ENCODE data around the gene COMMD1.
"Not testable (repeated sequence)": the region's sequence is repeated elsewhere in the genome, so short reads cannot be mapped to it uniquely, and the experiment has no call there.

COMMD1 gene

DNA sequence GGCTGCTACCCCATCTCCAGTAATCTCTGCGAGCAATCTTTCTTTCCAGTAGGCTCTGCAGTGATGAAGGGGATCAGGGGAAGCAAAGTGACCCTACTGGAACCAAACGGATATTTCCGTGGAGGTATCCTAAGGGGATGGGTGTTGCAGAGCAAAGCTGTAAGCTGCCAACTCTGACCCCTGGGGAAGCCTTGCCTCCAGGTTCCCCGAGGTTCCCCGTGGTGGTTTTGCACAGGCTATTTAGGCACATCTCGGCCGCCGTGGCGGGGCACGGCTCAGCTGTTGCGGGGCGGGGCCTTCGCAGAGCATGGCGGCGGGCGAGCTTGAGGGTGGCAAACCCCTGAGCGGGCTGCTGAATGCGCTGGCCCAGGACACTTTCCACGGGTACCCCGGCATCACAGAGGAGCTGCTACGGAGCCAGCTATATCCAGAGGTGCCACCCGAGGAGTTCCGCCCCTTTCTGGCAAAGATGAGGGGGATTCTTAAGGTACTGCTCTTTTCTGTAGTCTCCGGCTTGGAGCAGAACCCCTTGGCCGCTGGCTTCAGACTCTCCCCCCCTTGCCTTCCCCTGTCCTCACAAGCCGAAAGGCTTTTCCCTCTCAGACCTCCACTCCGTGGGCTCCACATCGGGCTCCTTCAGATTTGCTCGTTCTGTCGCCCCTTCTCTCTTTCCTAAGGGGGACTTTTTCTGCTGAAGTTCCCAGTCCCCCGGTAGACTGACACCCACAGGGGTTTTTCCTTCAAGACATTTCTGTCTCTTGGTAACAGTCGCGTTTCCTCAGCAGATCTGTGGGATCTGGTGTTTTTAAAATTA is at the start of gene COMMD1:
TSS of gene COMMD1 (plus strand) at position 303 of the 814 bp plus-strand sequence. CDS start at position 308, 5 bp downstream.
- peak; percentile 71 to 79 for DNase-seq

DNA sequence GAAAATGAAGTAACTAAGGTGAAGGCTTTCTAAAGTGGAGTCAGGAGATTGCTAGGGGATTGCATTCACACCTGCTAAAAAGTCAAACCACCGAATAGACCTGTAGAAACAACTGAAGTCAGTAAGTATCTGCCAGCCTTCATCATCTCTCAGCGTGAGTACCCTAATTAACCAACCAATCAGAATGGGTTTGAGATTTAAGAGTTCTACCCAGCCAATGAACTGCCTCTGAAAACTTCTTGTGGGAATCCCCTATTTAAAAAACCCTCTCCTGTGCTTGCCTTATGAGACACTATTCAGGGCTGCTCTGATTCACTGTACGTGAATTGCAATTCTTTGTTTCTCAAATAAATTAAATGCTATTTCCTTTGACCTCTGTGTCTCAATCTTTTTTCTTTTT is 48.2 kb upstream of the COMMD1 start:
- no peak for DNase-seq

DNA sequence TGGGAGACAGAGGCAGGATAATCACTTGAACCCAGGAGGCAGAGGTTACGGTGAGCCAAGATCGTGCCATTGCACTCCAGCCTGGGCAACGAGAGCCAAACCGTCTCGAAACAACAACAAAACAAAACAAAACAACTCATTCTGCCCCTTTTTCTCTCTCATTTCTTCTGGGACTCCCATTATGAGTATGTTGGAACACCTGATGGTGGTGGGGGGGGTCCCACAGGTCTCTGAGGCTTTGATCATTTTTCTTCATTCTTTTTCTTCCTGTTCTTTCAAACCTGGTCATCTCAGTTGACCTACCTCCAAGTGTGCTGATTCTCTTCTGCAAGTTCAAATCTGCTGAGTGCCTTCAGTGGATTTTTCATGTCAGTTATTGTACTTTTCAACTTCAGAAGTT is 43.4 kb upstream of the COMMD1 start:
- no peak for DNase-seq

GRCh38 chr2:61866482-61867089 is 38.9 kb upstream of the COMMD1 start:
- not testable (repeated sequence) for DNase-seq

DNA sequence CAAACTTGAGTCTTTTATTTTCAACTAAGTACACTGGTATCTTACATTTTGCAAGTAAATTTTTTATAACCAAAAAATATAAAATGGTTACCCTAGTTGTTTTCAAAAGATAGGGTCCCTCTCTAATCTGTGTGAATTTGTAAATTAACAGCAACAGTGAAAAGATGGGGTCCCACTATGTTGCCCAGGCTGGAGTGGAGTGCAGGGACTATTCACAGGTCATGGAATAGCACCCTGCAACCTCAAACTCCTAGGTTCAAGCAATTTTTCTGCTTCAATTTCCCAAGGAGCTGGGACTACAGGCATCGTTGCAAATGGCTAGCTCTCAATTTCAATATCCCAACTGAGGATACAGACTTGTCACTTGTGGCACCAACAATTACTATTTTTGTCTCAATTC is 29.1 kb upstream of the COMMD1 start:
- no peak for DNase-seq

DNA sequence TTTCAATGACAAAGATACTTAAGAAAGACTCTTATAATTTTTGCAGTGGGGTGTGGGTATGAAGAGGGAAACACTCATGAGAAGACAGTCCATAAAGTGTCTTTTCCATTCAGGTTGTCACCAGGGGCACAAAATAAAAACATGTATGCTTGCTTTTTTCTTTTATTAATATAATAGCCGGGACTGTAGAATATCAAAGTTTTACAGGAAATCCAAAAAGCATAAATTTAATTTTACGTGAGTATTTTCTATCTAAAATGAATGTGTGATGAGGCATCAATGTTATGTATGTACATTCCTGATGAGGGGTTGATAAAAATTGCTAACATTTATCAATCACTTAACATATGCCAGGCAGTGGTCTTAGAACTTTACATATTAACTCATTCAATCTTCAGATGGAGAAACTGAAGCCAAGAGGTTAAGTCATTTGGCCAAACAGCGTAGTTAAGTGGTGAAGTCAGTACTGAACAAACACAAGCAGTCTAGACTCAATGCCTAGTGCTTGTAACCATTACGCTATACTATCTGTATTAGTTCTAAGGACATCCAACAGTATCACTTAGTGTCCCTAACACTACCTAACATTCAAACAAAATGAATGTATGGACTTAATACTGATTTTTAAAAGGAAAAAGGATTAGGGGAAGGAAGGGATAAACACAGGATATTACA is 27.8 kb upstream of the COMMD1 start:
- no peak for DNase-seq

DNA sequence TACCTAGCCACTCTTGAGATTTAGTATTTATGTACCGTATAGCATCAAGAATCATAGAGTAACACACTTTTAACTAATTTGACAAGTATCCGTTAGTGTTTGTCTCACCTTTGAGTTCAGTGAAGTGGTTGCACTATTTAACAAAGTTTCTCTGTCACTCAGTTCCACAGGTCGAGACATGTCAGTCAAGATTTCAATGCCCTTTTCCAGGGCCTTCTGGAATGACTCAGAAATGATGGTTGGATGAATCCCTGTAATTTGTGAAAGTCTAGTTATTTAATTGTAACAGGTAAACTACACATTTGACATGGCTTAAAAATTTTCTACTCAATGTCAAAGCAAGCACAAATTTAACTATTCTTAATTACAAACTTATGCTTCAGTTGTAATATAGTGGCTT is 26.7 kb upstream of the COMMD1 start:
- no peak for DNase-seq

- not testable (repeated sequence) for DNase-seq
Observed at GRCh38 chr2:61879351-61879750, 26.1 kb upstream of the COMMD1 start.

GRCh38 chr2:61882850-61883249 is 22.6 kb upstream of the COMMD1 start:
- DNase-seq = no peak

GRCh38 chr2:61885896-61886603 is 19.4 kb upstream of the COMMD1 start:
- no peak for DNase-seq

DNA sequence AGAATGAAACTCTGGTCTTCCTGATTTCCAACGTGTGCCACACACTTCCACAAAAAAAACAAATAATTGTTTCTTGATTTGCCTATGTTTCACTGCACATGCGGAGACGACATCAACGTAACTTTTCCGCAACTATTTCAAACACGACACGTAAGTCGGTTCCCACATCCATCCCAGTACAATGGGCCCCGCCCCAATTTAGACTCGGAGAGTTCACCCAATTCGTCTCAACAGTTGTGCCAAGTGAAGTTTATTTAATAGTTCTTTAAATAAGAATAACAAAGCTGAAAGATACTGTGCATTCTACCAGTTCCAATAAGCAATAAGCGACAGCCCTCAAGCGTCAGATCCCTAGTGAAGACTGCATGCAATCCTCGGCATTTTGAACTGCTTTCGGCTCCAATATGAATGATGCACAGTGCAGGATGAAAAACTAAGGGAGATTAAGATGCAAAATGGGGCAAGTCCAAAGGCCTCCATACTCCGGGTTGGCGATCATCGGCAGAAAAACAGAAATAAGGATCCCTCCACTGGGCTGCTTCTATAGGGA is 17.7 kb upstream of the COMMD1 start:
- DNase-seq = peak in 1 of 2 experiments; percentile 2

DNA sequence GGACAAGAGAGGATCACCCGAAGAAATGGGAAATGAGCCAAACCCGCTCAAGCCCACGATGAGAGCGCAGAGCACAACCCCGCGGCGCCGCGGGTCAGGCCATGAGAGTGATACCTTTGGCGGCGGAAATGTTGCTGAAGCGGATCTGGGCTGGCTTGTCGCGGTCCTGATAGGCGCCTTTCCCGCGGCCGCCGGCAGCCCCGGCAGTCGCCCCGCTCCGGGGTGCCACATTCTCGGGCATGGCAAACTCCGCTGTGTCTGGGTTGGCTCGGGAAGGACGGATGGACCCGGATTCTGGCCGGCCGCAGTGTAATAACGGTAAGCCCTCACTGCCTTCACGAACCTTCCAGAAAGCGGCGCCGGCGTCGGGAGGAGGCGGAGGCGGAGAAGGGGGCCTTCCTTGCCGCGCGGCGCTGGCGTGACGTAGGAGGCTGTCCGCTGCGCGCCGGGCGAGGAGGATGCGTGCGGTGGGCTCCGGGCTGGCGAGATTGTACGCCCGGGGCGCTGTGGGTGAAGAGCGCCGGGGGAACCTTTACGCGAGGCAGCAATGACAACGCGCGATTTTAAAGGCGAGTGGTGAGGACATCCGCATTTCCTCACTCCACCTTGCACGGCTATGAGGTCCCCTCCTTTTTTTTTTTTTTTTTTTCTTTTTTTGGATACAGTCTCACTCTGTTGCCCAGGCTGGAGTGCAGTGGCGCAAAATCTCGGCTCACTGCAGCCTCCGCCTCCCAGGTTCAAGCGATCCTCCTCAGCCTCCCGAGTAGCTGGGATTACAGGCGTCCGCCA is 17.0 kb upstream of the COMMD1 start, which contains the start of gene CCT4:
TSS of gene CCT4 (minus strand) at position 390 of the 789 bp plus-strand sequence. CDS start at position 241, 149 bp downstream.
- peak; percentile 78 to 82 for DNase-seq

- peak in 1 of 2 experiments; percentile 10 for DNase-seq
Observed at GRCh38 chr2:61898810-61899209, 6.7 kb upstream of the COMMD1 start.

GRCh38 chr2:61900281-61900680 is 5.2 kb upstream of the COMMD1 start:
- DNase-seq = no peak

DNA sequence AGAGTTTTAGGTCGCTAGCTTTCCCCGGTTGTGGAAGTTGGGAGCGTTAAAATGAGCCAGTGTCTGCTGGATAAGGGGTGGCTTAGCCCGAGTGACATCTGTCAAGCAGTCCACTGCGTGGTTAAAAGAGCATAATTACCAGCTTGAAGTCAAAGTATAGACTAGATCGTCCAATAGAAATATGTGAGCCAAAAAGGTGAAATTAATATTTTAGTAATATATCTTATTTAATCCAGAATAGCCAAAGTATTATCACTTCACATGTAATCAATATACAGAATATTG is 654 bp downstream of the COMMD1 start:
- DNase-seq = no peak

DNA sequence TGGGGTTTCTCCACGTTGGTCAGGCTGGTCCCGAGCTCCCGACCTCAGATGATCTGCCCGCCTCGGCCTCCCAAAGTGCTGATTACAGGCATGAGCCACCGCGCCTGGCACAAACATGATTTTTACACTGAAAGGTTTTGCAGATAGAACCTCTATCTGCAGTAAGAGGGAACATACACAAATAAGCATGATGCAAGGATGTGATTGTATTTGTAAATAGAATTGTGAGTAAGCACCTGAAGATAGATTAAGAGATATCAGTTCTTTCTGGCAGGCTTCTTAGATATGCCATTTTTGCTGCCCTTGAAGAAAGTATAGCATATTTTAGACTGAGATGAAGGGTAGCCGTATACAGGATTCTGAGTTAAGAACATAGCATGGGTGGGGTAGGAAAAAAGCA is 3.6 kb downstream of the COMMD1 start:
- DNase-seq = no peak

DNA sequence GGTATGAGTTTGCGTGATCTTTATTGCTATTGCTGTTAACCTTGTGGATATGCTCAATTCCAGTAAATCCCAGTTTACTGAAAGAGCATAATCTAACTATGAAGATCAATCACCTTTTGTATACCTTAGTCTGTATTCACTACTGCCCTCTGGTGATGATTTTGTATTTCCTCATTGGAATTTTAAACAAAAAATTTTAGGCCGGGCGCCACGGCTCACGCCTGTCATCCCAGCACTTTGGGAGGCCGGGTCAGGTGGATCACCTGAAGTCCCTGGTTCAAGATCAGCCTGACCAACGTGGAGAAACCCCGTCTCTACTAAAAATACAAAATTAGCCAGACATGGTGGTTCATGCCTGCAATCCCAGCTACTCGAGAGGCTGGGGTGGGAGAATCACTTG is 5.1 kb downstream of the COMMD1 start:
- peak in 1 of 2 experiments; percentile 7 for DNase-seq

DNA sequence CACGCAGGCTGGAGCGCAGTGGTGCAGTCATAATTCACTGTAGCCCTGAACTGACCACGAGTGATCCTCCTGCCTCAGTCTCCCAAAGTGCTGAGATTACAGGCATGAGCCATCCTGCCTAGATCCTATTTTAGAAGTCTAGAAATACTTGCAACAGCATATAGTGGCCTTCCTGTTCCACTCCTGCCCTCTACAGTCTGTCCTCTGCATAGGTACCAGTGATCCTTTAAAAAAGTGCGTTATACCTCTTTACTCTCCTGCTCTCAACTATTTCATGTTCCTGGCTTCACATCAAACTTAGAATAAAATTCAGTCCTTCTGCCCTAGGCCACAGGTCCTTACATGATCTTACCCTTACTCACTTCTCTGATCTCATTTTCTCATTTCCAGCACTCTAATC is 6.0 kb downstream of the COMMD1 start:
- DNase-seq = peak in 1 of 2 experiments; percentile 4

GRCh38 chr2:61914794-61915193 is 9.3 kb downstream of the COMMD1 start:
- DNase-seq = not testable (repeated sequence)

DNA sequence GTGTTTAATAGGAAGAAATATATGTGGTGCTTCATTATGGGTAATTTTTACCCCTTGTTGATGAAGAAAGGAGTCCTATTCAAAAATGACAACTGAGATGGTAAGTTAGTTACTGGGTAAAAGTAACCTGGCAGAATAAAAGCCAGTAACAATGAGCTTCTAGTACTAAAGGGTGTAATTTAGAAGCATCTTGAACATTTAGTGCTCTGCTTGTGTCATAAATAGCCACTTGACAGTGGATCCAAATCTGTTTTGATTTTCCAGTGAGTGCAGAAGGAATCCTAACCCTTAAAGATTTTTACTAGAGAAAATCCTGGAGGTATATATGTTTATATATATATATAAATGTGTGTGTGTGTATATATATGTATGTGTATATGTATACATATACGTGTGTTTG is 15.1 kb downstream of the COMMD1 start:
- no peak for DNase-seq

GRCh38 chr2:61922714-61923113 is 17.2 kb downstream of the COMMD1 start:
- DNase-seq = no peak

Measured in SHP77 (cell line).